ENCODE data around the gene CYB561A3.

Gene CYB561A3

DNA sequence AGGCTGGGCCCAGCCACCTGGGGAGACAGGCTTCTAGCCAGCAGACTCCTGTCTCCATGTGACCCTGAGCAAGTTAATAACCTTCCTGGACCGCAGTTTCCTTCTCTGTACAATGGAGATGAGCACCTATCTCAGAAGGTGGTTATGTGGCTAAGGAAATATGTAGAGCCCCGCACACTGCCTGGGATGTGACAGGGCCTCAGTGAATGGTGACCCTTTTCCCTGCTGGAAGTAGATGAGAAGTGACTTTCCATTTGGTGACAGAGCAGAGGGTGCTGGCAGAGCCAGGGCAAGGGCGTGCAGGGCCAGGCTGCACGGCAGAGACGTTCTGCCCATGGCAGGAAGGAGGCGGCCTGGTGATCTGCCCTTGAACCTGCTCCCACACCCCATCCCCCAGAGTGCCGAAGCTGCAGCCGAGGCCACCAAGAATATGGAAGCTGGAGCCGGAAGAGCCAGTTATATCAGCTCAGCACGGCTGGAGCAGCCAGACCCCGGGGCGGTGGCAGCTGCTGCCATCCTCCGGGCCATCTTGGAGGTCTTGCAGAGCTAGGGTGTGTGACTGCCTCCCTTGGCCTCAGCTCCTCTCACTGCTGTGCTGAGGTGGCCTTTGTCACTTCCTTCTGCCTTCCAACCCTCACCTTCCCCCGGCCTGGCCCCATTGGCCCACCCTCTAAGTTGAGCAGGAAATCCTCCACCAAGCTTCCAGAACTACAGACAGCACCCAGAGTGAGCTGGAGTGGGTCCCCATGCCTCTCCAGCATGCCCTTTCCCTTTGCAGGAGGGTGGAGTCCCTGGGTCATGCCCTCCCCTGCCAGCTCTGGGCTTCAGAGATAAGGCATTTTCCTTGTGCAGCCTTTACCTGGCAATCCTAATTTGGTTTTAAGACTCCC lies 15.5 kb downstream of the CYB561A3 start:
- no peak for DNase-seq

DNA sequence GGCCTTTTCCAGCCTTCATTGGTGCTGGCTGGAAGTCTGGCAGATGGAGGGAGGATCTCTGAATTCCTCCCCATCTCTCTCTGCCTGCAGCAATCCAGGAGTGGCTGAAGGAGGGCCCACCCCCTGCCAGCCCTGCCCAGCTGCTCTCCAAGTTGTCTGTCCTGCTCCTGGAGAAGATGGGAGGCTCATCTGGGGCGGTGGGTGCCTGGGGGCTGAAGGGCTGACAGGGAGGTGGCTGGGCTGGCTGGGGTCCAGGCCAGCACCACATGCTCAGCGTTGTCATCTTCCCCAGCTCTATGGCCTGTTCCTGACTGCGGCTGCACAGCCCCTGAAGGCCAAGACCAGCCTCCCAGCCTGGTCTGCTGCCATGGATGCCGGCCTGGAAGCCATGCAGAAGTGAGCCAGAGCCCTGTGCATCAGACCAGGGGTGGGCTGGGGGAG lies 16.5 kb downstream of the CYB561A3 start:
- no peak for DNase-seq

GRCh38 chr11:61343792-61344745 lies 17.6 kb downstream of the CYB561A3 start:
- DNase-seq, result no peak

DNA sequence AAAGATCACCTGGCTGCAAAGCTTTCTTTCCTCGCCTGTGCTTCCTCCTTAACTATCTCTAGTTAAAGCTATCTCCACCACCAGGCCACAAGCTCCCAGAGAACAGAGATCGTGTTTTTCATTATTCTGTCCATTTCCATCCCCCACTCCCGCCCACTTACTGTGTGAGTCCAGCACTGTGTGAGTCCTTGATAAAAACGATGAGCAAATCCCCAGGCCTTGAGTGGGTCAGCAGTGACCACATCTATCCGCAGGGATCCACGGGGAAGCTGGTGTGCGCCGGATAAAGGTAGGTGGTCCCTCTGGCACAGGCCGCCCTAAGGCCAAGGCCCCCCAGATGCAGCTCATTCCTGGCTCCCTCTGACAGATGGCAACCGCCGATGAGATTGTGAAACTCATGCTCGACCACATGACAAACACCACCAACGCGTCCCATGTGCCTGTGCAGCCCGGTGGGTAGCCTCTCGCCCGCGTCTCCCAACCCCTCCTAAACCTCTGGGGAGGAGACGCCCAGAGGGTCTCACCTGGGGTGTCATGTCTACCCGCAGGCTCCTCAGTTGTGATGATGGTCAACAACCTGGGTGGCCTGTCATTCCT lies 19.4 kb downstream of the CYB561A3 start:
- DNase-seq, result no peak

DNA sequence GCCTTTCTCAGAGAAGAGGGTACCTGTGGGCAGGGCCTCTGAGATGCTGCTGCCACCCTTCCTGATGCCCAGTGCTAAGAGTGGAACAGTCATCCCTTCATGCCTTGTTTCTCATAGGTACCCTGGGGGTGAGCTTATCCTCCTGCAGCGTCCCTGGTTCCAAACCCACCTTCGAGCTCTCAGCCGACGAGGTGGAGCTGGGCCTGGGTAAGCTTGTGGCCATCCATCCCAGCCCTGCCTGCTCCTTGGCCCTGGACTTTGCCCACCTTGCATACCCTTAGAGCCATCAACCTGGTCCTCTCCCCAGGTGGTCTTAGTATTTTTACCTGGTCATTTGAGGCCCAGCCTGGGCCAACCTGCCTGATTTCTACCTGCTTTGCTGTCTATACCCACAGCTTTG lies 20.0 kb downstream of the CYB561A3 start:
- DNase-seq, result no peak

- DNase-seq, result no peak
These were observed 20.7 kb downstream of the CYB561A3 start for GRCh38 chr11:61340979-61341378.

DNA sequence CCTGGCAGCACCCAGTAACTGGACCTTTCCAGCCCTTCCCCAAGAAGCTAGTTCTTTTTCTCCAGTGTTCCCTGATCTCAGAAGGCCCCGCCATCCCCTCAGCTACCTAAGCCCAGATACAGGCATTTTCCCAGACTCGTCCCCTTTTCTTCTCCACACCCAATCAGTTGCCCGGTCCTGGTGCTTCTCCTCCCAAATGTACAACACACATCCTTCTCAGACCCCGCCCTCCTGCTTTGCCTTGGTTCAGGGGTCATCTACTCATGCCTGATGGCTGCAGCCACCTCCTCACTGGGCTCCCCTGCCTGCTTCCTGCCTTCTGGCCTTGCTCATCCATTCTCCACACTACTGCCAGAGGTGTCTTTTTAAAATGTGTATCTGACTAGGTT lies 22.2 kb downstream of the CYB561A3 start:
- no peak for DNase-seq

- DNase-seq, result no peak
These were observed 22.7 kb downstream of the CYB561A3 start for GRCh38 chr11:61338783-61339489.

DNA sequence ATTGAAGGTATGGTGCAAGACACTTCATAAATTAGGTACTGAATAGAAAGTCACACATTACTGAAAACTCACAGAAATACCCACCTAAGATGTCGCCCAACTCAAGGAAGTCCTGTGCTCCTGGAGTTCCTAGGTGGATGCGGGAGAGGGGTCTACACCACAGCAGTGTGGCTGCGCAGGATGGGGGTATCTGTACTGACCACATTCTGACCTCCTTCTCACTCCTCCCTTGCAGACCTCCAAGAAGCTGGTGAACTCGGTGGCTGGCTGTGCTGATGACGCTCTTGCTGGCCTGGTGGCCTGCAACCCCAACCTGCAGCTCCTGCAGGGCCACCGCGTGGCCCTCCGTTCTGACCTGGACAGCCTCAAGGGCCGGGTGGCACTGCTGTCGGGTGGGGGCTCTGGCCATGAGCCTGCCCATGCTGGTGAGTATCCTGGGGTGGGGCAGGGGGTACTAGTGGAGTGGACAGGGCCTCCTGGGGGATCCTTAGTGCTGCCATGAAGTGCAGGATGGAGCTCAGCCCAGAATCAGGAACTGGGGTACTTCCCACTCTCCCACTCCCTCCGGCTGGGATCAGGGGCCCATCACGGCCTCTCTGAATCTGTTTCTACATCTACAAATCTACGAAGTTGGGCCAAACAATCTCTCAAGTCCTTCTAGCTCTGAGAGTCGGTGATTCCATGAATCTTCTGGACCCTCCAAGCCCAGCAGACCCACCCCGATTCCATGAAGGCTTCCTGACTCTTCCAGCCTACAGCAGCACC lies 23.8 kb downstream of the CYB561A3 start:
- DNase-seq, result no peak

- DNase-seq, result peak; percentile 67
These were observed 25.3 kb downstream of the CYB561A3 start for GRCh38 chr11:61336171-61336935.

- DNase-seq, result no peak
These were observed 26.3 kb downstream of the CYB561A3 start for GRCh38 chr11:61335355-61335710.

GRCh38 chr11:61334434-61335354 lies 27.0 kb downstream of the CYB561A3 start:
- DNase-seq, result no peak

GRCh38 chr11:61333550-61334433 lies 27.9 kb downstream of the CYB561A3 start:
- DNase-seq, result no peak

GRCh38 chr11:61332797-61333549 lies 28.7 kb downstream of the CYB561A3 start, which contains the start of the genes DDB1 and TKFC:
TSS of gene DDB1 (minus strand) at chr11:61333105. CDS start at chr11:61332968, 137 bp downstream.
TSS of gene TKFC (plus strand) at chr11:61333228. CDS start at chr11:61334729, 1,501 bp downstream.
- DNase-seq, result peak; percentile 92

DNA sequence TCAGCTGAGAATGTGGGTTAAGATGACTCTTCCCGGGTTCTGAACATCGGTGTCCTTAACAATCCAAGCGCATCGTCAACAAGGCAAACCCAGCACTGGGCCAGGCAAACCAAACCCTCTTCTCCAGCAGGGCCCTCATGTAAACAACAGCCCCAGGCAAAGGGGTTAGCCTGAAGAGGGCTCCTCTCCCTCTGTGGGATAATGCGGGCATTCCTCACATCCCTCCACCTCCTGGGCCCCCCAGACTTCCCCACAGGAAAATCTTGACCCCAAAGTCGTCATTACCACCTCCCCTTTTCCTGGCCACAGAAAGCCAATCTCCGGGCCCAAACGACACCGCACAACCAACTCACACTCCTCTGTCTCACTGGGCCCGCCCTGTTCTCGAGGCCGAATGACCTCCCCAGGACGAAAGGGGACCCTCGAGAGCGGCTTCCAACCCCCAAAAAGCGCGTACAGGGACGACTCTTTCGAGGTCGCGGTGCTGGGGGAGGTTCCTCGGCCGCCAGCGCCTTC lies 29.3 kb downstream of the CYB561A3 start:
- DNase-seq, result no peak

GRCh38 chr11:61331651-61332050 lies 30.0 kb downstream of the CYB561A3 start:
- DNase-seq, result no peak

DNA sequence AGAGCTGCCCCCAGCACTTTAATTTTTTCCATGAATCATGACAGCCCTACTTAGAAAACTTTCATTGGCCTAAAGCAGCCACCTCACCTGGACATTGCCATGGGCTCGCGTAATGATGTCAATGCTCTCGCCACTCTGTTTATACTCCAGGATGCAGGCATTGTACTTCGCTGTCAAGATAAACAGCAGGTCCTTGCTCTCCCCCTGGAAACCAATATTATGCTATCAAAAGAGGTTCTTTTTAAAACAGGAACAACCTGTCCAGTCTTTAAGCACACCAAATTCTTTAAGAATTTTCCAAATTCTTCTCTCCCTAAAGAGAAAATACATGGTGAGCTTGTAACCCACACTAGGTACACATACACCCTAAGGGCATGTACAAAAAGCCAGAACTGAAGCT lies 31.8 kb downstream of the CYB561A3 start:
- DNase-seq, result no peak

All from right kidney (tissue), 1 donor.